OCI-LY1 (cell line): ENCODE data around the gene SERPINE1.

Source experiments
- H2AFZ ChIP-seq: fragments of 200-600 bp; sonication (generic), shearing (Covaris generic); 2 replicates; pipeline ENCODE4 v1.6.0; 2014; ENCODE audit warnings: antibody characterized with exemption, mild to moderate bottlenecking, low read length
- H3F3A ChIP-seq: fragments of 200-600 bp; sonication (generic), shearing (Covaris generic); 2 replicates; pipeline ENCODE4 v1.6.0; 2014; ENCODE audit warnings: mild to moderate bottlenecking, antibody characterized with exemption, low read length, moderate library complexity; ENCODE audit not compliant: insufficient read depth
- H3K27ac ChIP-seq: fragments of 200-600 bp; sonication (generic); 2 replicates; pipeline ENCODE4 v1.5.1; 2014; ENCODE audit warnings: low read length, mixed run types, mild to moderate bottlenecking, low read depth; ENCODE audit not compliant: poor library complexity, severe bottlenecking
- H3K27me3 ChIP-seq: fragments of 200-600 bp; sonication (generic); 2 replicates; pipeline ENCODE4 v1.6.0; 2014; ENCODE audit warnings: antibody characterized with exemption, mild to moderate bottlenecking, low read length, moderate library complexity; ENCODE audit not compliant: insufficient read depth
- H3K36me3 ChIP-seq: fragments of 200-600 bp; sonication (generic); 2 replicates; pipeline ENCODE4 v1.6.1; 2014; ENCODE audit warnings: mild to moderate bottlenecking, antibody characterized with exemption, low read length, moderate library complexity, mixed read lengths; ENCODE audit not compliant: insufficient read depth
- H3K4me1 ChIP-seq: fragments of 200-600 bp; sonication (generic); 2 replicates; pipeline ENCODE4 v1.5.1; 2014; ENCODE audit warnings: mild to moderate bottlenecking, low read length, moderate library complexity; ENCODE audit not compliant: insufficient read depth, severe bottlenecking
- H3K4me2 ChIP-seq: fragments of 200-600 bp; sonication (generic), shearing (Covaris generic); 2 replicates; pipeline ENCODE4 v1.6.1; 2014; ENCODE audit warnings: low read length
- H3K4me3 ChIP-seq: fragments of 200-600 bp; sonication (generic); 2 replicates; pipeline ENCODE4 v1.5.1; 2014; ENCODE audit warnings: low read length, low read depth, mild to moderate bottlenecking, mixed read lengths; ENCODE audit not compliant: poor library complexity, severe bottlenecking
- H3K79me2 ChIP-seq: fragments of 200-600 bp; shearing (Covaris generic); 2 replicates; pipeline ENCODE4 v1.6.1; 2016; ENCODE audit warnings: mixed run types, low read length, mixed read lengths; ENCODE audit not compliant: insufficient read depth
- H3K9ac ChIP-seq: fragments of 200-600 bp; sonication (generic), shearing (Covaris generic); 2 replicates; pipeline ENCODE4 v1.6.1; 2014; ENCODE audit warnings: mild to moderate bottlenecking, low read length, mixed read lengths
- H3K9me2 ChIP-seq: fragments of 200-600 bp; sonication (generic), shearing (Covaris generic); 2 replicates; pipeline ENCODE4 v1.6.1; 2014; ENCODE audit warnings: low read depth, mild to moderate bottlenecking, low read length, mixed read lengths
- H3K9me3 ChIP-seq: fragments of 200-600 bp; shearing (Covaris generic); 2 replicates; pipeline ENCODE4 v1.6.1; 2014; ENCODE audit warnings: low read length, mixed read lengths
- H4K20me1 ChIP-seq: fragments of 200-600 bp; sonication (generic), shearing (Covaris generic); 2 replicates; pipeline ENCODE4 v1.6.0; 2016; ENCODE audit warnings: mild to moderate bottlenecking, low read length; ENCODE audit not compliant: insufficient read depth
- CTCF ChIP-seq: fragments of 200-600 bp; sonication (generic), shearing (Covaris generic); IDR thresholded peaks from 2 replicates; pipeline ENCODE4 v1.5.1; 2017; ENCODE audit warnings: mild to moderate bottlenecking, antibody characterized with exemption, low read length, moderate library complexity, mixed read lengths
- EZH2 ChIP-seq: fragments of 200-600 bp; sonication (generic), shearing (Covaris generic); IDR thresholded peaks from 2 replicates; pipeline ENCODE4 v1.8.0; 2017; ENCODE audit warnings: borderline replicate concordance, mixed run types, mild to moderate bottlenecking, antibody characterized with exemption, low read length, moderate library complexity, mixed read lengths

Gene SERPINE1

GRCh38 chr7:101165075-101165957 lies 38.4 kb downstream of the SERPINE1 start, which contains the start of gene VGF:
TSS of gene VGF (minus strand) at chr7:101165569. CDS start at chr7:101164843, 726 bp downstream.
- H2AFZ ChIP-seq, result no peak within 1 kb of the TSS
- no peaks in the 10 kb centered on the region; the same call in 1 of the 2 replicates for H3F3A ChIP-seq
- H3K27me3 ChIP-seq, result no peaks in the 10 kb centered on the region; the same call in 1 of the 2 replicates
- peaks cover 21% of the 10 kb centered on the region for H3K4me1 ChIP-seq
- H3K4me3 ChIP-seq, result no peak within 1 kb of the TSS
- no peaks in the 10 kb centered on the region for H3K9me3 ChIP-seq
- no peaks in the 10 kb centered on the region for H3K36me3 ChIP-seq
- no peak within 1 kb of the TSS for H3K27ac ChIP-seq
- no peak for TF ChIP-seq CTCF
- TF ChIP-seq EZH2, result no peak
- peak within 1 kb of the TSS; percentile 46 for H3K4me2 ChIP-seq
- H3K9me2 ChIP-seq, result no peaks in the 10 kb centered on the region
- H3K9ac ChIP-seq, result no peak within 1 kb of the TSS
- H3K79me2 ChIP-seq, result no peaks in the 10 kb centered on the region
- H4K20me1 ChIP-seq, result no peaks in the 10 kb centered on the region

- Histone ChIP-seq H3K79me2 (no peaks in the 10 kb centered on the region), H3F3A (no peaks in the 10 kb centered on the region; the same call in 1 of the 2 replicates), H4K20me1 (no peaks in the 10 kb centered on the region), H3K9ac (no peak overlapping the region), H3K4me1 (peaks cover 21% of the 10 kb centered on the region), H3K4me3 (no peak overlapping the region), H3K36me3 (no peaks in the 10 kb centered on the region), H2AFZ (no peak overlapping the region), H3K27ac (no peak overlapping the region), H3K9me2 (no peaks in the 10 kb centered on the region), H3K27me3 (peaks cover 6% of the 10 kb centered on the region; the same call in 1 of the 2 replicates), H3K4me2 (peak overlapping the region; percentile 46), H3K9me3 (no peaks in the 10 kb centered on the region)
- no peak for TF ChIP-seq CTCF
- TF ChIP-seq EZH2, result no peak
Observed at GRCh38 chr7:101165958-101166647, 39.2 kb downstream of the SERPINE1 start.

GRCh38 chr7:101166648-101166908 lies 39.7 kb downstream of the SERPINE1 start:
- Histone ChIP-seq H3K27ac (no peak overlapping the region), H3K4me1 (peaks cover 21% of the 10 kb centered on the region), H3K79me2 (no peaks in the 10 kb centered on the region), H3K9me3 (no peaks in the 10 kb centered on the region), H3F3A (no peaks in the 10 kb centered on the region; the same call in 1 of the 2 replicates), H3K9me2 (no peaks in the 10 kb centered on the region), H3K4me2 (no peak overlapping the region), H3K27me3 (peaks cover 10% of the 10 kb centered on the region; the same call in 1 of the 2 replicates), H2AFZ (no peak overlapping the region), H3K36me3 (no peaks in the 10 kb centered on the region), H3K4me3 (no peak overlapping the region), H4K20me1 (no peaks in the 10 kb centered on the region), H3K9ac (no peak overlapping the region)
- TF ChIP-seq EZH2, result no peak
- TF ChIP-seq CTCF, result no peak
